Measurements from ENCODE around the gene DNAH2. TPM values are rescaled to one million over a fixed set of nuclear protein-coding genes. Genes with fewer than 3 reads are reported as not detected.

DNAH2 gene, protein sequence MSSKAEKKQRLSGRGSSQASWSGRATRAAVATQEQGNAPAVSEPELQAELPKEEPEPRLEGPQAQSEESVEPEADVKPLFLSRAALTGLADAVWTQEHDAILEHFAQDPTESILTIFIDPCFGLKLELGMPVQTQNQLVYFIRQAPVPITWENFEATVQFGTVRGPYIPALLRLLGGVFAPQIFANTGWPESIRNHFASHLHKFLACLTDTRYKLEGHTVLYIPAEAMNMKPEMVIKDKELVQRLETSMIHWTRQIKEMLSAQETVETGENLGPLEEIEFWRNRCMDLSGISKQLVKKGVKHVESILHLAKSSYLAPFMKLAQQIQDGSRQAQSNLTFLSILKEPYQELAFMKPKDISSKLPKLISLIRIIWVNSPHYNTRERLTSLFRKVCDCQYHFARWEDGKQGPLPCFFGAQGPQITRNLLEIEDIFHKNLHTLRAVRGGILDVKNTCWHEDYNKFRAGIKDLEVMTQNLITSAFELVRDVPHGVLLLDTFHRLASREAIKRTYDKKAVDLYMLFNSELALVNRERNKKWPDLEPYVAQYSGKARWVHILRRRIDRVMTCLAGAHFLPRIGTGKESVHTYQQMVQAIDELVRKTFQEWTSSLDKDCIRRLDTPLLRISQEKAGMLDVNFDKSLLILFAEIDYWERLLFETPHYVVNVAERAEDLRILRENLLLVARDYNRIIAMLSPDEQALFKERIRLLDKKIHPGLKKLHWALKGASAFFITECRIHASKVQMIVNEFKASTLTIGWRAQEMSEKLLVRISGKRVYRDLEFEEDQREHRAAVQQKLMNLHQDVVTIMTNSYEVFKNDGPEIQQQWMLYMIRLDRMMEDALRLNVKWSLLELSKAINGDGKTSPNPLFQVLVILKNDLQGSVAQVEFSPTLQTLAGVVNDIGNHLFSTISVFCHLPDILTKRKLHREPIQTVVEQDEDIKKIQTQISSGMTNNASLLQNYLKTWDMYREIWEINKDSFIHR (N-terminal part only)
- 10 to 100 TPM in 1 of 7 donors, 1 to 10 TPM in 5, under 1 TPM in 1; 0.88 to 10.3 (median 2.7) TPM for total RNA-seq
- 1 to 10 TPM; 1.0 to 2.5 TPM for polyA plus RNA-seq
- long read RNA-seq, donor 1, partial matches to known transcripts, result 4 of 9 reads
- long read RNA-seq, donor 1, other reads (novel, unspliced or antisense), result 5 of 9 reads
- long read RNA-seq, donor 2, result 0 reads
- long read RNA-seq, donor 3, partial matches to known transcripts, result 1 of 1 reads
- long read RNA-seq, donor 3, other reads (novel, unspliced or antisense), result 0 of 1 reads

DNA sequence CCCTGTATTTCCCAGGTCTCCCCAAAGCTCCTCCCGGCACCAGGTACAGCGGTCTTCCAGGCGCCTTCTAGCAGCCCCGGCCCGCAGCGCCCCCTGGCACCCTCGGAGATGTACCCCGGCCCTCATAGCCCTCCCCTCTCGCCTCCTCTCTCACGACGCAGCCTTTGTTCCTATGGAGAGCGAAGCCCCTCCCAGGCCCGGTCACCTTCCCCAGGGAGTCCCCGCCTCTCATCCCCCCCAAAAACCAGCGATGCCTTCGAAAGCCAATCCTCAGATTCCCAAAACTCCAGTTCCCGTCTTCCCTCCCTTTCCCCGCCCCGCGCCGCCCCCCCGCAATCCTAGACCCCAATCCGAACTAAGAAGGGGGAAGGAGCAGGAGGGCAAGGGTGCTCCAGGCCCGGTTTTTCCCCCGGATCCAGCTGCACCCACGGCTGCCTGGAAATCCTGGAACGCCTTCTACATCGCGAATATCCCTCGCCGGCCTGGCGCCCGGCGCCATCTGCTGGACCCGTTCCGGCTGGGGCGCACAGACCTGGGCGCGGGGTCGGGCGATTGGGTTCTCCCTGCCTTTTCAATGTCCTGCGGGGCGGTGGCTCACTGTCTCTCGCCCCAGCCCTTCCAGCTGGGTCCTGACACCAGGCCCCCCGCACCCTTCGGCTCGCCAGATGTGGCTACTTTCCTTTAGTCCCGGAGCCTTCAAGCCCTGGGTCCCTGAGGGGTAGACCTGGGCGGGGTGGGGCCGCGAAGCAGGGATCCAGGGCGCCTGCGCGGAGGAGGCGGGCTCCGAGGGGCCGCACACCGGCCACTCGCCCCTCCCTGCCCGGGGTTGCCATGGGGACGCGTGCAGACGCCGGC is at the start of gene DNAH2:
TSS of gene DNAH2 (plus strand) at position 844 of the 855 bp plus-strand sequence. CDS start 1,991 bp downstream, outside the sequence.
- peak; percentile 80 to 90 (median 84) for DNase-seq
- Histone ChIP-seq H3K4me3 (peak within 1 kb of the TSS; percentile 46), H3K27me3 (no peaks in the 10 kb centered on the region), H3K36me3 (no peaks in the 10 kb centered on the region), H3K4me1 (ENCODE audit: insufficient read depth) (peaks cover 3% of the 10 kb centered on the region), H3K9me3 (no peaks in the 10 kb centered on the region), H3K27ac (no peak within 1 kb of the TSS)
- 0 to 2% (median 1%) methylated on average over 54 to 64 of the region's 64 CpGs for WGBS, 3 donors
- intact Hi-C loops (cut with DNase I), result no loop called here
- TF ChIP-seq POLR2A (IDR thresholded peaks at IDR 0.05), result no peak
- TF ChIP-seq, protein P1, sequence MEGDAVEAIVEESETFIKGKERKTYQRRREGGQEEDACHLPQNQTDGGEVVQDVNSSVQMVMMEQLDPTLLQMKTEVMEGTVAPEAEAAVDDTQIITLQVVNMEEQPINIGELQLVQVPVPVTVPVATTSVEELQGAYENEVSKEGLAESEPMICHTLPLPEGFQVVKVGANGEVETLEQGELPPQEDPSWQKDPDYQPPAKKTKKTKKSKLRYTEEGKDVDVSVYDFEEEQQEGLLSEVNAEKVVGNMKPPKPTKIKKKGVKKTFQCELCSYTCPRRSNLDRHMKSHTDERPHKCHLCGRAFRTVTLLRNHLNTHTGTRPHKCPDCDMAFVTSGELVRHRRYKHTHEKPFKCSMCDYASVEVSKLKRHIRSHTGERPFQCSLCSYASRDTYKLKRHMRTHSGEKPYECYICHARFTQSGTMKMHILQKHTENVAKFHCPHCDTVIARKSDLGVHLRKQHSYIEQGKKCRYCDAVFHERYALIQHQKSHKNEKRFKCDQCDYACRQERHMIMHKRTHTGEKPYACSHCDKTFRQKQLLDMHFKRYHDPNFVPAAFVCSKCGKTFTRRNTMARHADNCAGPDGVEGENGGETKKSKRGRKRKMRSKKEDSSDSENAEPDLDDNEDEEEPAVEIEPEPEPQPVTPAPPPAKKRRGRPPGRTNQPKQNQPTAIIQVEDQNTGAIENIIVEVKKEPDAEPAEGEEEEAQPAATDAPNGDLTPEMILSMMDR (IDR thresholded peaks at IDR 0.05), result peak; percentile 8 to 51 (median 33)
- no peak for TF ChIP-seq EP300 (IDR thresholded peaks at IDR 0.05)

DNA sequence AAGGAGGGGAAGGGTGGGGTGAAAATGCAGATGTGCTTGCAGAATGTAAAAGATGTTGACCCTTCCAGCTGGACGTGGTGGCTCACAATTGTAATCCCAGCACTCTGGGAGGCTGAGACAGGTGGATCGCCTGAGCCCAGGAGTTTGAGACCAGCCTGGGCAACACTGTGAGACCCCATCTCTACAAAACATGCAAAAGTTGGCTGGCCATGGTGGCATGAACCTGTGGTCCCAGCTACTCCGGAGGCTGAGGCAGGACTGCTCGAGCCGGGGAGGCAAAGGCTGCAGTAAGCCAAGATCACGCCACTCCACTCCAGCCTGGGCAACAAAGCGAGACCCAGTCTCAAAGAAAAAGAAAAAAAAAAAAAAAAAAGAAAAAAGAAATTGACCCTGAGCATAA is 49.1 kb upstream of the DNAH2 start:
- Histone ChIP-seq H3K9me3 (no peaks in the 10 kb centered on the region), H3K4me3 (no peak overlapping the region), H3K27ac (no peak overlapping the region), H3K27me3 (no peaks in the 10 kb centered on the region), H3K4me1 (ENCODE audit: insufficient read depth) (no peaks in the 10 kb centered on the region), H3K36me3 (no peaks in the 10 kb centered on the region)
- no peak for DNase-seq
- TF ChIP-seq EP300 (IDR thresholded peaks at IDR 0.05), result no peak
- WGBS, 3 donors, result 87 to 88% (median 88%) methylated on average over 7 of the region's 7 CpGs
- intact Hi-C loops (cut with DNase I), result no loop called here

DNA sequence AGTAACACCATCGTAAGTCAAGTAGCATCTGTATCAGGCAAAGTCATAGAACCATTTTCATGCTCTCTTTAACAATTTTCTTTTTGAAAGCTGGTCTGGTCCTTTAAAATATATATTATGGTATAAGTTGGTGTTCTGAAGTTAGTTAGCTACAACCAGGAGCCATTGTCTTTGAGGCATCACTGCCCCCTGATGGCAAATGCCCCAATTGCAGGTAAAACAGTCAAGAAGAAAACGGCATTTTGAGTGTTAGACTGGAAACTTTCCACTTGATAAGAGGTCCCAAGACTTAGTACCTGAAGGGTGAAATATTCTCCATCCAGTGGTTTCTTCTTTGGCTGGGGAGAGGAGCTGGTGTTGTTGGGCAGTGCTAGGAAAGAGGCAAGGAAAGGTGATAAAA is 44.3 kb upstream of the DNAH2 start:
- Histone ChIP-seq H3K9me3 (no peaks in the 10 kb centered on the region), H3K4me3 (no peak overlapping the region), H3K27ac (no peak overlapping the region), H3K4me1 (ENCODE audit: insufficient read depth) (no peaks in the 10 kb centered on the region), H3K27me3 (no peaks in the 10 kb centered on the region), H3K36me3 (no peaks in the 10 kb centered on the region)
- TF ChIP-seq EP300 (IDR thresholded peaks at IDR 0.05), result no peak
- intact Hi-C loops (cut with DNase I), result no loop called here
- 88 to 89% (median 89%) methylated on average over 2 of the region's 2 CpGs for WGBS, 3 donors
- DNase-seq, result no peak

DNA sequence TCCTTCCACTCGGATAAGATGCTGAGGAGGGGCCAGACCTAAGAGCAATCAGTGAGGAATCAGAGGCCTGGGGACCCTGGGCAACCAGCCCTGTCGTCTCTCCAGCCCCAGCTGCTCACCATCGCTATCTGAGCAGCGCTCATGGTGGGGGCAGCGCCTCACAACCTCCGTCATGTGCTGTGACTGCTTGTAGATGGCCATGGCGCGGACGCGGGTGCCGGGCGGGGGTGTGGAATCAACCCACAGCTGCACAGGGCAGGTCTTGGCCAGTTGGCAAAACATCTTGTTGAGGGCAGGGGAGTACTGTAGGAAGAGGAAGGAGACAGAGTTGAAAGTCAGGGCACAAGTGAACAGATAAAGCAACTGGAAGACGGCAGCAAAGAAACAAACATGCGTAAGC is 42.6 kb upstream of the DNAH2 start:
- DNase-seq, result no peak
- Histone ChIP-seq H3K4me1 (ENCODE audit: insufficient read depth) (no peaks in the 10 kb centered on the region), H3K4me3 (no peak overlapping the region), H3K36me3 (no peaks in the 10 kb centered on the region), H3K9me3 (no peaks in the 10 kb centered on the region), H3K27me3 (no peaks in the 10 kb centered on the region), H3K27ac (no peak overlapping the region)
- intact Hi-C loops (cut with DNase I), result no loop called here
- TF ChIP-seq EP300 (IDR thresholded peaks at IDR 0.05) (no peak), POLR2A (IDR thresholded peaks at IDR 0.05) (no peak)
- TF ChIP-seq, protein P1 (IDR thresholded peaks at IDR 0.05), result no peak
- WGBS, 3 donors, result 85 to 91% (median 88%) methylated on average over 14 of the region's 14 CpGs
